Naive B cell (primary cell): ENCODE data around the gene POLR3K. TPM values are rescaled to one million over a fixed set of nuclear protein-coding genes. Genes with fewer than 3 reads are reported as not detected.
"Not testable (repeated sequence)": the region's sequence is repeated elsewhere in the genome, so short reads cannot be mapped to it uniquely, and the experiment has no call there.

Source experiments
- ATAC-seq, 2 donors: fragments of 150-1000 bp; cut with Tn5 transposase; 2 replicates each; pipeline ENCODE4 v1.10.0; 2021; ENCODE audit warnings: low read depth in 2 of 2, mild to moderate bottlenecking in 2 of 2, moderate library complexity in 2 of 2
- DNase-seq: peaks from one replicate; pipeline ENCODE4 v3.0.0; 2022
- H3K27ac Mint-ChIP-seq, 6 donors: one replicate each; pipeline ENCODE4 v1.8.0; 2020 to 2022; ENCODE audit warnings: mild to moderate bottlenecking in 6 of 6, mixed read lengths in 6 of 6, moderate library complexity in 5 of 6, inconsistent platforms in 2 of 6
- H3K27me3 Mint-ChIP-seq, 3 donors: one replicate each; pipeline ENCODE4 v1.8.0; 2021 to 2022; ENCODE audit warnings: mixed read lengths in 3 of 3, mild to moderate bottlenecking in 1 of 3
- H3K36me3 Mint-ChIP-seq, 2 donors: one replicate each; pipeline ENCODE4 v1.8.0; 2020 to 2022; ENCODE audit warnings: mixed read lengths in 2 of 2, inconsistent platforms in 1 of 2, mild to moderate bottlenecking in 1 of 2
- H3K4me1 Mint-ChIP-seq, 3 donors: one replicate each; pipeline ENCODE4 v1.8.0; 2020 to 2022; ENCODE audit warnings: mixed read lengths in 3 of 3, inconsistent platforms in 1 of 3, mild to moderate bottlenecking in 1 of 3, moderate library complexity in 1 of 3
- H3K4me3 Mint-ChIP-seq, 8 donors: one replicate each; pipeline ENCODE4 v1.8.0; 2020 to 2022; ENCODE audit warnings: mild to moderate bottlenecking in 8 of 8, mixed read lengths in 8 of 8, moderate library complexity in 8 of 8, inconsistent platforms in 2 of 8
- H3K9me3 Mint-ChIP-seq, 7 donors: one replicate each; pipeline ENCODE4 v1.8.0; 2020 to 2022; ENCODE audit warnings: mixed read lengths in 7 of 7, mild to moderate bottlenecking in 5 of 7, inconsistent platforms in 2 of 7, moderate library complexity in 1 of 7
- polyA plus RNA-seq, 6 donors: library from polyadenylated mRNA; unstranded; fragments of 300-500 nt; fragmentation: Illumina TruSeq; gene quantifications; one replicate each; pipeline ENCODE4 v1.2.3, GENCODE V29; 2021; ENCODE audit warnings: low read depth in 6 of 6

POLR3K gene
- polyA plus RNA-seq, 6 donors from 2014 or later: 39.0 to 57.3 (median 52.7) TPM

GRCh38 chr16:58491-59439, 5.4 kb upstream of the POLR3K start:
- Mint-ChIP-seq H3K27ac (peak overlapping the region in 1 of 6 donors; percentile 58), H3K4me1 (peaks cover 11 to 22% (median 17%) of the 10 kb centered on the region in 3 donors), H3K27me3 (peaks cover 0 to 4% (median 0%) of the 10 kb centered on the region in 3 donors), H3K4me3 (no peak overlapping the region), H3K9me3 (no peaks in the 10 kb centered on the region), H3K36me3 (peaks cover 0 to 7% of the 10 kb centered on the region in 2 donors)
- DNase-seq (no peak), ATAC-seq (no peak)

- peaks cover 19 to 33% (median 22%) of the 10 kb centered on the region in 3 donors for H3K4me1 Mint-ChIP-seq
- H3K27me3 Mint-ChIP-seq: peaks cover 0 to 4% (median 0%) of the 10 kb centered on the region in 3 donors
- no peaks in the 10 kb centered on the region for H3K9me3 Mint-ChIP-seq
- no peak for ATAC-seq
- no peak overlapping the region for H3K27ac Mint-ChIP-seq
- H3K36me3 Mint-ChIP-seq: peaks cover 0 to 7% of the 10 kb centered on the region in 2 donors
- no peak overlapping the region for H3K4me3 Mint-ChIP-seq
- DNase-seq: no peak
These were observed 4.3 kb upstream of the POLR3K start for GRCh38 chr16:57711-58110.

- Mint-ChIP-seq H3K36me3 (peaks cover 0 to 7% of the 10 kb centered on the region in 2 donors), H3K9me3 (no peaks in the 10 kb centered on the region), H3K27ac (no peak overlapping the region), H3K4me1 (peaks cover 23 to 37% (median 32%) of the 10 kb centered on the region in 3 donors), H3K27me3 (no peaks in the 10 kb centered on the region), H3K4me3 (peak overlapping the region in 3 of 8 donors; percentile 36 to 95 (median 64))
- no peak for DNase-seq
- ATAC-seq: no peak
These were observed 3.0 kb upstream of the POLR3K start for GRCh38 chr16:56231-56927.

- ATAC-seq (no peak), DNase-seq (no peak)
- Mint-ChIP-seq H3K27ac (no peak overlapping the region), H3K36me3 (peaks cover 0 to 7% of the 10 kb centered on the region in 2 donors), H3K27me3 (no peaks in the 10 kb centered on the region), H3K9me3 (no peaks in the 10 kb centered on the region), H3K4me3 (peak overlapping the region in 7 of 8 donors; percentile 5 to 100 (median 64)), H3K4me1 (peaks cover 25 to 44% (median 39%) of the 10 kb centered on the region in 3 donors)
These were observed 2.2 kb upstream of the POLR3K start for GRCh38 chr16:55571-56136.

- Mint-ChIP-seq H3K4me1 (peaks cover 29 to 51% (median 42%) of the 10 kb centered on the region in 3 donors), H3K36me3 (peaks cover 0 to 7% of the 10 kb centered on the region in 2 donors), H3K27me3 (no peaks in the 10 kb centered on the region), H3K4me3 (peak overlapping the region; percentile 95 to 100 (median 98)), H3K27ac (peak overlapping the region; percentile 86 to 98 (median 92)), H3K9me3 (no peaks in the 10 kb centered on the region)
- DNase-seq: no peak
- no peak for ATAC-seq
These were observed 801 bp upstream of the POLR3K start for GRCh38 chr16:54237-54581.

- H3K36me3 Mint-ChIP-seq: peaks cover 0 to 5% of the 10 kb centered on the region in 2 donors
- H3K4me3 Mint-ChIP-seq: peak overlapping the region; percentile 40 to 100 (median 72)
- ATAC-seq: no peak
- H3K4me1 Mint-ChIP-seq: peaks cover 29 to 44% (median 42%) of the 10 kb centered on the region in 3 donors
- no peaks in the 10 kb centered on the region for H3K27me3 Mint-ChIP-seq
- no peak for DNase-seq
- peak overlapping the region in 4 of 6 donors; percentile 16 to 65 (median 40) for H3K27ac Mint-ChIP-seq
- H3K9me3 Mint-ChIP-seq: no peaks in the 10 kb centered on the region
These were observed 2.4 kb downstream of the POLR3K start for GRCh38 chr16:50769-51591.

- Mint-ChIP-seq H3K36me3 (peaks cover 17 to 19% of the 10 kb centered on the region in 2 donors), H3K9me3 (no peaks in the 10 kb centered on the region), H3K4me1 (peaks cover 22 to 29% (median 29%) of the 10 kb centered on the region in 3 donors), H3K27ac (peak overlapping the region in 2 of 6 donors; percentile 73 to 79), H3K27me3 (no peaks in the 10 kb centered on the region), H3K4me3 (peak overlapping the region in 1 of 8 donors; percentile 21)
- DNase-seq (no peak), ATAC-seq (no peak)
These were observed 6.2 kb downstream of the POLR3K start for GRCh38 chr16:47234-47633.

- not testable (repeated sequence) for H3K9me3 Mint-ChIP-seq, H3K27ac Mint-ChIP-seq, H3K4me3 Mint-ChIP-seq, ATAC-seq, DNase-seq, H3K27me3 Mint-ChIP-seq
- Mint-ChIP-seq H3K36me3 (peaks cover 17 to 27% of the 10 kb centered on the region in 2 donors), H3K4me1 (peaks cover 28 to 34% (median 29%) of the 10 kb centered on the region in 3 donors)
These were observed 6.9 kb downstream of the POLR3K start for GRCh38 chr16:46510-46909.

GRCh38 chr16:45454-45853, 8.0 kb downstream of the POLR3K start:
- DNase-seq: no peak
- Mint-ChIP-seq H3K9me3 (no peaks in the 10 kb centered on the region), H3K27me3 (no peaks in the 10 kb centered on the region), H3K36me3 (peaks cover 17 to 27% of the 10 kb centered on the region in 2 donors), H3K4me1 (peaks cover 18 to 28% (median 25%) of the 10 kb centered on the region in 3 donors), H3K27ac (peak overlapping the region in 2 of 6 donors; percentile 81 to 83), H3K4me3 (no peak overlapping the region)
- no peak for ATAC-seq

GRCh38 chr16:44655-45054, 8.8 kb downstream of the POLR3K start:
- Mint-ChIP-seq H3K27me3 (no peaks in the 10 kb centered on the region), H3K36me3 (peaks cover 17 to 27% of the 10 kb centered on the region in 2 donors), H3K4me1 (peaks cover 21 to 23% (median 21%) of the 10 kb centered on the region in 3 donors), H3K4me3 (no peak overlapping the region), H3K9me3 (no peaks in the 10 kb centered on the region), H3K27ac (peak overlapping the region in 4 of 6 donors; percentile 16 to 69 (median 52))
- ATAC-seq (no peak), DNase-seq (no peak)

- H3K27me3 Mint-ChIP-seq: no peaks in the 10 kb centered on the region
- H3K4me1 Mint-ChIP-seq: peaks cover 33 to 35% (median 33%) of the 10 kb centered on the region in 3 donors
- DNase-seq: no peak
- peak overlapping the region in 4 of 6 donors; percentile 74 to 89 (median 80) for H3K27ac Mint-ChIP-seq
- no peak overlapping the region for H3K4me3 Mint-ChIP-seq
- no peak for ATAC-seq
- no peaks in the 10 kb centered on the region for H3K9me3 Mint-ChIP-seq
- peaks cover 17 to 27% of the 10 kb centered on the region in 2 donors for H3K36me3 Mint-ChIP-seq
These were observed 10.1 kb downstream of the POLR3K start for GRCh38 chr16:43294-43693.

GRCh38 chr16:42691-43090, 10.7 kb downstream of the POLR3K start:
- Mint-ChIP-seq H3K27ac (peak overlapping the region; percentile 16 to 84 (median 62)), H3K9me3 (no peaks in the 10 kb centered on the region), H3K4me3 (no peak overlapping the region), H3K4me1 (peaks cover 36 to 41% (median 39%) of the 10 kb centered on the region in 3 donors), H3K27me3 (no peaks in the 10 kb centered on the region), H3K36me3 (peaks cover 17 to 27% of the 10 kb centered on the region in 2 donors)
- DNase-seq (no peak), ATAC-seq (no peak)
